HG03064 (cell line): ENCODE results near the gene GRIK4.

ENCODE experiments used
- ATAC-seq: cut with Tn5 transposase; IDR thresholded peaks from one replicate; pipeline ENCODE4 v1.9.1; 2021; ENCODE audit warnings: low read depth; ENCODE audit not compliant: unreplicated experiment

Gene GRIK4

DNA sequence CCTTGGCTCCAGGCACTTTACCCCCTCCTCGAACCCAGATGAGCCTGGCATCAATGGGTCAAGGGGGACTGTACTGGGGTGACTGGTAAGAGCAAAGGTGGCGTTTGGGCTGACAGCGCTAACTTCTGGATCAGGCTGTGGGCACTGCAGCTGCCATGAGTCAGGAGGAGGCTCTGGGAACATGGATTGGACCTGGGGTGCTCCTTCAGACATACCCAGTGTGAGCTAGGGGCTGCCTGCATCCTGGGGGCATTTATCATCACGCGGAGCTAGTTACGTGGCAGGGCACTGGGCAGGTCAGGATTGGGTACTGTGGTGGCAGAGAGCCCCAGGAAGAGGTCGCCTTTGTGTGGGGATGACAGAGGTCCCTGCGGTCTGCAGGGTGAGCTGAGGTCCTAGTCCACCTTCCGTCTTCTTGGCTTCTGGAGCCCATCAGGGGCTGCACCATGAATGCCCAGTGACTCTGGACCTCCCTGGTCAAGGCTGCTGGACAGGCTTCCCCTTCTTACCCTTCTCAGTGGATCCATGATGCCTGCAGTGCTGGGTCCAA lies 13.1 kb downstream of the GRIK4 start:
- no peak for ATAC-seq

DNA sequence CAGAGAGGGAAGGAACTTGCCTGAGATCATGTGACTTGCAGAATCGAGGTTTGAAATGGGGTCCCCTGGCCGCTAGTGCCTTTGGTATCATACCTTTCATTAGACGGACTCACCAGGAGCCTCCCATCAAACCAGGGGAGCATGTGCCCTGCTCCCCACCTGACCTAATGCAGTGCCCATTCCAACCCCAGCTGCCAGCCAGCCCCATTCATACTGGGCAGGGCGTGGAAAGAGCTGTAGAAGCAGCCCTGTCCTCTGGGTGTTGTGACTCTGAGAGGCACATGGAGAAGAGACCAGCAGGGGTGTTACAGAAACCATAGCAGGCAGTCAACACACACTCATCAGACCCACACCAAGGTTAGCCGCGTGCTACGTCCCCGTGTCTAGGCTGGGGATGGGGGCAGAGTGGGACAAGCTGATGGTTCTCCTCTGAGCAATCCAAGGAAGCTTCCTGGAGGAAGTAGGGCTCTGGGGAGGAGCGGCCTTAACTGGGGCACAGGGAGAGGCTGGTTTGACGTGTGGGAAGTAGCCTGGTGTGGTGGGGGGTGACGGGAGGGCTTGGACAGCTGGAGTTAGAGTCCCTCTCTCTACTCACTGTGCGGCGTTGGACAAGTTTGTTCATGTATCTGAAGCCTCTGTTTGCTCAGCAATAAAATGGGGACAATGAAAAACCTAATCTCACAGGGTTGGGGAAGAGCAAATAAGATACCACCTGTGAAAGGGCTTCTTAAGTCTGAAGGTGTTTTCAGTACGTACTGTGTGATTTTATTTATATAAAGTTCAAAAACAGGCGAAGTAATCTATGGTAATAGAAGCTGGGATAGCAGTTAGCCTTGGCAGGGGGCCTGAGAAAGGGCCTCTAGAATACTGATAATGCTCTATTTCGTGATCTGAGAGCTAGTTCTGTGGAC lies 14.0 kb downstream of the GRIK4 start:
- ATAC-seq = no peak

DNA sequence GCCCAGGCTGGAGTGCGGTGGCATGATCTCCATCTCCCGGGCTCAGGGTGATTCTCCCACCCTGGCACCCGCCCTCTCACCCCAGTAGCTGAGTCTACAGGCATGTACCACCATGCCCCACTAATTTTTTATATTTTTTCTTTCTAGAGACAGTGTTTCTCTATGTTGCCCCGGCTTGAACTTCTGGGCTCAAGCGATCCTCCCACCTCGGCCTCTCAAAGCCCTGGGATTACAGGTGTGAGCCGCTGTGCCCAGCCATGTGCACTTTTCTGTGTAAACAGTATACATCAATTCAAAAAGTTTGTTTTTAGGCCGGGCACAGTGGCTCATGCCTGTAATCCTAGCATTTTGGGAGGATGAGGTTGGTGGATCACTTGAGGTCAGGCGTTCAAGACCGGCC lies 14.7 kb downstream of the GRIK4 start:
- no peak for ATAC-seq

DNA sequence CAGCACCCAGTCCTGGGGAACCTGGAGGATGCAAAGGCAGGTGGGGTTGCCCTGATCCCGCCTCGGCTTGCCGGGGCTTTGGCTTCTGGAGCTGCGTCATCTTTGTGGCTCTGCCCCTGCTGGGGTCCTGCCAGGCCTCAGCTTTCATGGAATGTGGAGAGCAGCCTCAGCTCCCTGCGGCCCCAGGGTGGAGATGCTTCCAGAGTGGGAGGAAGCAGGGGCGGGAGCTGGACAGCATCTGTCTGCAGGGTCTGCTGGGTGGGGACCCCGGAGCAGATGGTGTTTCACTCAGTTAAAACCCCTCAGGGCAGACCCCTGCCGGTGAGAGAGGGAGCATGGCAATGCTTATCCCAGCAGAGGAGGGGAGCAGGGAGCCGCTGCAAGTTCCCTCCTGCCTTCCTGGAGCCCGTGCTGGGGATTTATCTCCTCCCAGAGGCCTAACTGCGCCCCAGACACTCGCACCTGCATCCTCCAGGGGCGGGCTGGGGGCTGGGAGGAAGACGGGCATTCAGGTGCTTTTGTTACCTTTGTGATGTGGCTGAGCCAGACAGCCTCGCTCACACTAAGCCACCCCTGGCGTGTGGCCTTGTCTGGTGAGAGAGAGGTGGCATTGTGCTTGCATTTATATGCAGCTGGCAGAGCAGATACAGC lies 15.7 kb downstream of the GRIK4 start:
- ATAC-seq = no peak

DNA sequence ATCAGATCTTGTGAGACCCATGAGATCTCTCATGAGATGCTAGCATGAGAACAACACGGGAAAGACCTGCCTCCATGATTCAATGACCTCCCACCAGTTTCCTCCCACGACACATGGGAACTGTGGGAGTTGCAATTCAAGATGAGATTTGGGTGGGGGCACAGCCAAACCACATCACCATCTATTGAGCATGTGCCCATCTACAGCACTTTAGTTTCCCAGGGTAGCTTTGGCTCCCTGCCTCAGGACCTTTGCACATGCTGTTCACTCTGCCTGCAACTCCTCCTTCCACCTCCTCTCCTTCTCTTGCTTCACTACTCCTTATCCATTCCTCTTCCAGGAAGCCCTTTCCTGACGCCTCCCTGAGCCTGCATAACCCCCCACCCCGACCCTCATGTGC lies 17.2 kb downstream of the GRIK4 start:
- no peak for ATAC-seq

DNA sequence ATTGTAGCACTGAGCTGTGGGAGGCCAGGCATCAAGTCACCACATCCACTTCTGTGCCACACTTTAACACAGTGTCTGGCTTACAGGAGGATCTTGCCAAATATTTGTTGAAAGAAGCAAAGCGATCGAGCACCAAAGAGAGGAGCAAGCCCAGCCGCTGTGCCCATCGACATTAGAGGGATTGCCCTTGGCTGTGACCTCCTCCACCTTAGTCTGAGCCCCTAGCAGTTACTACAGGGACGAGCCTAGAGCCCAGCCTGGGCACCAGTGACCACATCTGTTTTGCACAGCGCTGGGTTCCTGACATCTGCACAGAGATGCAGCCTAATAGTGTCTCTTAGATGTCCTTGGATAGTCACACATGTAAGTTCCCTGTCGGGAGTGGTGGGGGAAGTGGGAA lies 17.7 kb downstream of the GRIK4 start:
- ATAC-seq = no peak

DNA sequence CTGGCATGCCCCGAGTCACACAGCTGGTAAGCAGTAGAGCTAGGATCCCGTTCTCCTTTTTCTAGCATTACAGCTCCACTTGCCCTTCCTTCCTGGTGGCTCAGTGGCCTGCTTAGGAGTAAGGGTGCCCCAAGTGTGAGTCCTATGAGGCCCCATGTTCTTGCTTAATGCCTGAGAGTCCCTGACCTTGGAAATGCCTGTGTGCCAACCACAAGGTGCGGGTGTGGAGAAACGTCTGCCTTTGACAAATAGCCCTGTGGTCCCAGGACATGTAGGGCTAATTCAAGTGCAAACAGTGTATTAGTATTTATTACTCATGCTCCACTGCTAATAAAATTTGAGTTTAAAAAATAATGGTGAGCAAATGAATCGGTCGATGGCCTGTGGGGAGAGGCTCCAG lies 18.4 kb downstream of the GRIK4 start:
- no peak for ATAC-seq

DNA sequence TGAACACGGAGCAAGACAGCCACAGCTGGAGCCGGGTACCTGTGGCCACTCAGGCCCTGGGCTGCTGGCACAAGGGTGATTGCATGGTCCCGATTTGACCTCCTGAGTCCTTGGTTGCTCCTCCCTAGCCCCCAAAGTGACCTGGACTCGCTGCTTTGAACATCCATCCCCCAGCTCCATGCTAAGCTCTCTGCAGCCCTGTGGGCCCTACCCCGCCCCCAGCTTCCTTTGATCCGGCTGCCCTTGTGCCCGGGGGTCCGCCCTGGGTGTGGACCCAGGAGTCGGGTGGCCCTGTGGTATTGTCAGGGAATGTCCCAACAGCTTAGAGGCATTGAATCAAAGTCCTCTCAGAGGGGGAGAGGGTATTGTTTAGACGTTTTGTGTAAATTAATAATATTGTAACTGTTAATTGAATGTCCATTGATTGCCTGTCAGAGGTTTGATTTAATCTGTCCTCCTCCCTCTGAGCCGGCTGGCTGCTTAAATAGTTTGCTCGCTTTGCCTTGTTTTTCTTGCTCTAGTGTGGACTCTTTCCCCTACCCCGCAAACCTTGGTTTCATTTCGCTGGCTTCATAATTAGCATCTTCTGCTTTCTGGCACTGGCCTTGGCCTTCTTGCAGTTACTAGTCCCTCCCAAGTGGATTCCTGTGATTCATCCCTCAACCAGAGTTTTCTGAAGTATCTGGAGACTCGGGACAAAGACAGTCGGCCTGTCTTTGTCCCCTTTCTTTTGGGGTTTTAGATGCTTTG lies 20.7 kb downstream of the GRIK4 start:
- ATAC-seq = no peak

DNA sequence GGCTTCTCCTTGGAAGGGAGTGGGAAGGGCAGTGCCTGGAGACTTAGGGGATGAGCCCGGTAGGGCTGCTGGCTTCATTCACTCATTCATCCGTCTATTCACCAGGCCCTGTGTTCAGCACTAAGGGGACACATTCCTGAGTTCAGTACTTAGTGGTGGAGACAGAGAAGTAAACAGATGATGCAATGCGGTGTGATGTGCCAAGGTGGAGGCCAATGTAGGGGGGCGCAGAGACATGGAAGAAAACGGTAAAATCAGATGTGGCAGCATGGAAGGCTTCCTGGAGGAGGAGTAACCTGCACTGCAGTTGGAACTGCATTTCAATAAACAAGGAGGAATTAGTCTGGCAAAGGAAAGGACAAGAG lies 21.3 kb downstream of the GRIK4 start:
- no peak for ATAC-seq

DNA sequence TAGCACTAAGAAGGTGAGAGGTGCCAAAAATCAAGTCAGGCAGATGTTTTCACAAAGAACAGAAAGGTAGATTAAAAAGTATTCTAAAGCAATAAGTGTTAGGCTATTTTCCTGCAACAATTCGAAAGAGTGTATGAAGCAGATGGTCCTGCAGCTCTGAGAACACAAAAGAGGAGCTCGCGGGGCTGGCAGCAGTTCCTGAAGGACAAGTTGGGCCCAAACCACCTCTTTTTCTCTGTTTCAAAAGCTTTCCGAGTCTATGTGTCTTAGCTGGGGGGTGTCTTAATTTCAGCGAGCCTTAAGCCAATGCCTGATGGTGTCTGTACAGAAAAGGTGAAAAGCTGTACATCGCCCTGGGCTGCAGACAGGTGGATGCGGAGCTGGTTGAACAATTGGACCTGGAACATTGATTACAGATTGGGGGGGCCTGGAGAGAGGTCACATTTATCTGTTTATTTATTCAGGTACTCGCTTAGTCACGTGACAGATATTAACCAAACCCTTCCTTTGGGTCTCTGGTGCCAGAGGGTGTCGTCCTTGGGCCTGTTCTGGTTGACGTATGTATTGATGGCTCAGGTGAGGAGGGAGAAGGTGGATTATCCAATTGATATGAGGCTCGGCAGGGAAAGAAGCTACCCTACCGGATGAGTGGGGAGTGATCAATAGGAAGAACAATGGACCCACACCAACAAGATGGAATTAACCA lies 24.7 kb downstream of the GRIK4 start:
- ATAC-seq = no peak

DNA sequence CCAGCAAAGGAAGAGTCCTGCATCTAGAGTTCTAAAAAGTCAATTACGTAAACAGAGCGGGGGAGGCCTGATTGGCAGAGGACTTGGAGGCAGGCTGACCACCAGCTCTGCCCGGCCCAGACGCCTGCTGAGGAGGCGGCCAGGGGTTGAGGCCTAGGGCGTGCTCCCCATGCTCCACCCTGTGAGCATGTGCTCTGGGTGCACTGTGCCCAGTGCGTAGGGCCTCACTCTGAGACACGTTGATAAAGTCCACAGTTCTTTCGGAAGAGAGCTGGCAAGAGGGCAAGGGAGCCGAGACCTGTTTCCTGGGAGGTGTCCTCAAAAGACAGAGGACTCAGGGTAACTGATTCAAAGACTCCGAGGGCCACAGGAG lies 25.2 kb downstream of the GRIK4 start:
- no peak for ATAC-seq

DNA sequence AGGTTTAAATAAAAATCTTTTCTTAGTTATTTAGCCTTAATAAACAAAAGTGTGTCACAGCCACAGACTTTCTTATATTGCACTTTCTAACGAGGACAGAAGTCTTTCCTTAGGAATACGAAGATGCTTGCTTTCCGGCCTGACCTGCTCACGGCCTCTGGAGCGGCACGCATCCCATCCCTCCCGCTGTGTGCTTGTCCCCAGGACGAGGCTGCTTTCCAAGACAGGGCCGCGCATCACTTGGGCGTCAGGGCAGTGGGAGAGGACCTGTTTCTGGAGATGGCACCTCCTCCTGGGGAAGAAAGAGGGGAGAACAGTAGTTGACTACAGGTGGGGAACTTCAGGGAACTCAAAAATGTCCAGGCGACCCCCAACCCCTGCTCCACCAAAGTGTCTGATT lies 26.4 kb downstream of the GRIK4 start:
- ATAC-seq = no peak

DNA sequence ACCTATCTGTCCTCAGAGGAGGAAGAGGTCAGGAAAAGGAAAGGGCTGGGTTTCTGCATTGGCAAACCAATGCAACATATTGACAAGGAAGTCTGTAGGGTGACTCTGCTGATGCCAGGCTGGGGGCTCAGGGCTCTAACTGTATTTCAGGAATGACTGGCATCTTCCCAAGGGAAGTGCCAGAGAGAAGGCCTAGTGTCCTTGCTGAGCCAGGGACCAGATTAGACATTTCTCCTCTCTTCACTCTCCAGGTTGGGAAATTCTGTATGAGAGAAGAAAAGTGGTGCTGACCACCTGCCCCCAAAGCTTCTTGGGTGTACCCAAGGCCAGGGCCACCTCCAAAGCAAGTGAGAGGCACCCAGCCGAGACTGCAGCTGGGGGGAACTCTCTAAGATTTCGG lies 27.2 kb downstream of the GRIK4 start:
- ATAC-seq = no peak

DNA sequence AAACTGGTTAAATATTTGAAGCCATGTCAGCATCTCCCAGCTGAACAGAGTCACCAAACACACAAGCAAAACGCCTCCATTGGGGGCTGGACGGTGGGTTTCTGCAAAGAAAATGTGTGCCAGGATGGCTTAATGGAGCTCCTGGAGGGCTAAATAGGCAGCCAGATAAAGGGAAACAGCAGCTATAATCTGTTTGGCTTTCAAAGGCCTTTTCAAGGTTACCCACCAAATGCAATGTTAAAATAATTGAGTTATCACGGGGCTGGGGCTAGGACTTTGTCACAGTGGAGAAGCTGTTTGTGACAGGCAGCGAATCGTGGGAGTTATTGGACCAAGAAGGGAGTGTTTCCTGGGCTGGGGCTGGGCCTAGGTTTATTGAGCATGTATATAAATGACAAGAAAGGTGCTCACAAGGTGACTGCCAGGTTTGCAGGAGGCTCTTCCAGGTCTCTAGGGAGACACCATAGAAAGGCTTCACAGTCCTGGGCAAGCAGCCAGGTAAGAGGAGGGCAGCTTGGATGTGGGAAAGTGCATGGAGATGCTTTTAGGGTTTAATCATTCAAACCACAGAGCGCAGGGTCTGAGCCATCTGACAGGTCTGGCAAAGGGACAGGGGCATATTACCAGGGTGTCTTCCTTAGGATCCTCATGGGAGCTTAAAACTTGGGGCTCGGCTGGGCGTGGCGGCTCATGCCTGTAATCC lies 28.3 kb downstream of the GRIK4 start:
- ATAC-seq = no peak

DNA sequence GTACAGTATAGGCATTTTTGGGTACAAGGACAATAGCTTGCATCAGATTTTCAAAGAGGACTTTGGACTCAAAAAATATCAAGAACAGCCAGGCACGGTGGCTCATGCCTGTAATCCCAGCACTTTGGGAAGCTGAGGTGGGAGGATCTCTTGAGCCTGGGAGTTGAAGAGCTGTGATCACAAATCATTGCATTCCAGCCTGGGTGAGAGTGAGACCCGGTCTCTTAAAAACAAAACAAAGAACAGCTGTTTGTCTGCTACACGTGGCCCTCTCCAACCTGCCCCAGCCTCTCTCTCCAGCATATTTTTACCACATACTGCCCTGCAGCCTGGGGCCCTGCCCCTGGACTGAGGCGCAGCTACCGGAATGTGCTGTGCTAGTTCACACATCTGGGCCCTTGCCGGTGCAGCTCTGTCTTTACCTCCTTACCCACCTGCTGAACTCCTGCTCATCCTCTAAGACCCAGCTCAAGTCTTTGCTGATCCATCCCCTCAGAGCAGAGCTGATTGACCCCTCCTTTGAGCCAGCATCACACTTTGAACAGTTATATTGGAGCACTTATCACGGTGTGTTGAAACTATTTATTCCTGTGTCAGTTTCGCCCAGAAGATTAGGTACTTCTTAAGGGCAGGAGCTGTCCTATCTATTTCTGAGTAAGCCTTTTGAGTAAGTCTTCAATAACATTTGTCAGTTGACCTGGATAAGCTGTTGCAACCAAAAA lies 29.4 kb downstream of the GRIK4 start:
- no peak for ATAC-seq

DNA sequence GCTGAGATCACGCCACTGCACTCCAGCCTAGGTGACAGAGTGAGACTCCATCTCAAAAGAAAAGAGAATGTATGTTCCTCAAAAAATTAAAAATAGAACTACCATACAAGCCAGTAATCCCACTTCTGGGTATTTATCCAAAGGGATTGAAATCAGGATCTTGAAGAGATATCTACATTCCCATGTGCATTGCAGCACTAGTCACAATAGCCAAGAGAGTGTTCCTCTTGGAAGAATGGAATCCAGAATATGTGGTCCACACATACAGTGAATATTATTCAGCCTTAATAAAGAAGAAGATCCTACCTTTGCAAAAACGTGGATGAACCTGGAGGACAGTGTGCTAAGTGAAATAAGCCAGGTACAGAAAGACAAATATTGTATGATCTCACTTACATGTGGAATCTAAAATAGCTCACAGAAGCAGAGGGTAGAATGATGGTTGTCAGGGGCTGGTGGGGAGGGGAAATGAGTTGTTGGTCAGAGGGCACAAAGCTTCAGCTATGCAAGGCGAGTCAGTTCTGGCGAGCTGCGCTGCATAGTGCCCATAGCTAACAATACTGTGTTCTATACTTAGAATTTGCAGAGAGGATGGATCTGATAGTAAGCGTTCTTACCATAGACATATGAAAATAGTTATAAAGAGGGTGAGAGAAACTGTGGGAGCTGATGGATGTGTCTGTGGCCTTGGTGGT lies 32.1 kb downstream of the GRIK4 start:
- no peak for ATAC-seq

DNA sequence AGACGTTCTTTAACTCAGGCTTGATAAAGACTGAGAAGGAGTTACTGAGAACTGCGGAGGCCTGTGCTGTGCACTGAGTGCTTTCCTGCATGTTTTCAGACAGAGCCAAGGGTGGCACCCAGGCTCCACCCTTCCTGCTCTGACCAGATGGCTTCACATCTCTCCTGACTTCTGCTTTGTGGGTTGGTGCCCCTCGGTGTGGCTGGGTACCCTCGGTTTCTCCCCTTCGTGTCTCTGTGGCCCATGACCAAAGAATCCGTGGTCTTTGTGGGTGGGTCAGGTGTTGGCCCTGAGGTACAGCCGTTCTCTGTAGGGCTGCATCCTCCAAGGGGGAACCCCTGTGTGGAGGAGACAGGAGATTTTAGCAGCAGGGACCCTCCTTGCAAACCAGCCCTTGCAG lies 34.3 kb downstream of the GRIK4 start:
- no peak for ATAC-seq

DNA sequence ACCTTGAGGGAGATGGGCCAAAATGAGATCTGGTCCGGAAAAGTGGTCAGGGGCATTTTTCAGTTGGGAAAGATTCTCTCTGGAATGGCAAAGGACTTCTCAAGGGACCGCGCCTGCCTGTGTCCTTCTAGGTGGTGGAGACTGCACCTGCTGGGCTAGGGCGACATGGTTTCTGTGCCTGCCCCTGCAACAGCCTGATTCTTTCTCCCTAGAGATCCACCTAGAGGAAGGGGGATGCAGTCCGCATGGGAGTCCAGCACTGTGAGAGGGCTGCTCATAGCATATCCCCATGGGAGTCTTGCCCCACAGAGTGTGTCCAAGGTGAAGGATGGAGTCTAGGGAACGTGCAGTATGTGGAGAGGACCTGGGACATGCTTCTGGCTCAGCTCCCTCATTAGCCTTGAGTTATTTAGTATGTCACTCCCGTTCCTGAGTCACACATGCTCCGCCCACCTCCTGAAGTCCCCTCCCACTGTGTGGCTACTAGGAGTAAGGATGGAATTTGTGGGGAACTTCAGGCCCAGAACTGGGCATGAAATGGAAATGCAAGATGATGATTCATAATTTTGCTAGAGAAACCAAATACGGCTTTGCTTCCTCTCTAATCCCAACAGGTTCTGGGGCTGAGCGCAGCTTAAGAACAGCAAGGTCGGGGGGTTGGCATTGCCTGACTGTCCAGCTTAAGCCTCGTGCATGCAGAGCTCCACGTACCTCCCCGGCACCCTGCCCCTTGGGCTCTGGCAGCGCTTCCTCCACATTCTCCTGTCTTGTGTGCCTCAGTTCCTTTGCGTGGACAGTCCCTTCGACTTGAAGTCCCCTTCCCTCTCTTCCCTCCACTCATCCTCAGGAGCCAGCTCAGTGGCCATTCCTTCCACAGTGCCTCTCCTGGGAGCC lies 35.0 kb downstream of the GRIK4 start:
- ATAC-seq = no peak
